Peyer's patch (tissue), 4 donors: ENCODE data around the gene GSX1. TPM values are rescaled to one million over a fixed set of nuclear protein-coding genes. Genes with fewer than 3 reads are reported as not detected.
"Not testable (repeated sequence)": the region's sequence is repeated elsewhere in the genome, so short reads cannot be mapped to it uniquely, and the experiment has no call there.

Experiments used
- DNase-seq, 3 donors: peaks; one replicate each; pipeline ENCODE4 v3.0.0-alpha.2; 2017 to 2019
- H3K27ac ChIP-seq, 4 donors: fragments of 200-600 bp; sonication (generic); one replicate each; pipeline ENCODE4 v1.5.1; 2016 to 2019
- H3K27me3 ChIP-seq, 2 donors: fragments of 200-600 bp; sonication (generic); one replicate each; pipeline ENCODE4 v1.5.1; 2019
- H3K36me3 ChIP-seq, 3 donors: fragments of 200-600 bp; sonication (generic); one replicate each; pipeline ENCODE4 v1.5.1; 2016 to 2019
- H3K4me1 ChIP-seq, 4 donors: fragments of 200-600 bp; sonication (generic); one replicate each; pipeline ENCODE4 v1.5.1; 2016 to 2019
- H3K4me3 ChIP-seq, 4 donors: fragments of 200-600 bp; sonication (generic); 1 replicate in 3 of 4; 2 replicates in 1 of 4; pipeline ENCODE4 v1.5.1; 2016 to 2019; ENCODE audit warnings: mild to moderate bottlenecking in 1 of 4
- H3K9me3 ChIP-seq, 4 donors: fragments of 200-600 bp; sonication (generic); one replicate each; pipeline ENCODE4 v1.5.1; 2016 to 2019; ENCODE audit warnings: mild to moderate bottlenecking in 1 of 4
- CTCF ChIP-seq, 6 experiments: fragments of 450-650 bp in 4 of 6; fragments of 200-600 bp in 2 of 6; sonication (generic) in 1 of 6; IDR thresholded peaks; one replicate each; pipeline ENCODE4 v1.5.1; 2017 to 2019; ENCODE audit warnings: antibody characterized with exemption in 6 of 6, mild to moderate bottlenecking in 3 of 6, moderate library complexity in 1 of 6
- POLR2A ChIP-seq, 2 donors: fragments of 450-650 bp; IDR thresholded peaks; one replicate each; pipeline ENCODE4 v1.5.1; 2017; ENCODE audit warnings: antibody characterized with exemption in 2 of 2, mild to moderate bottlenecking in 2 of 2, moderate library complexity in 2 of 2
- total RNA-seq, 4 donors: library from RNA; depleted of rRNA; stranded (reverse); fragments of >200 nt; gene quantifications; one replicate each; pipeline ENCODE4 v1.1.0, GENCODE V29; 2016

The GSX1 gene
- total RNA-seq, 4 donors from 2014 or later, result not detected

- TF ChIP-seq CTCF (IDR thresholded peaks at IDR 0.05) (no peak), POLR2A (IDR thresholded peaks at IDR 0.05) (no peak)
- H3K27ac ChIP-seq, result no peak overlapping the region
- H3K9me3 ChIP-seq, result no peaks in the 10 kb centered on the region
- H3K4me3 ChIP-seq, result no peak overlapping the region
- no peaks in the 10 kb centered on the region for H3K27me3 ChIP-seq
- H3K4me1 ChIP-seq, result no peaks in the 10 kb centered on the region
- DNase-seq, result no peak
- no peaks in the 10 kb centered on the region for H3K36me3 ChIP-seq
Observed at GRCh38 chr13:27808851-27809550, 16.7 kb downstream of the GSX1 start.

GRCh38 chr13:27810009-27810408 is 17.7 kb downstream of the GSX1 start:
- Histone ChIP-seq H3K4me3 (no peak overlapping the region), H3K27ac (no peak overlapping the region), H3K27me3 (no peaks in the 10 kb centered on the region), H3K9me3 (no peaks in the 10 kb centered on the region), H3K36me3 (no peaks in the 10 kb centered on the region), H3K4me1 (no peaks in the 10 kb centered on the region)
- no peak for DNase-seq
- TF ChIP-seq CTCF (IDR thresholded peaks at IDR 0.05), result no peak
- no peak for TF ChIP-seq POLR2A (IDR thresholded peaks at IDR 0.05)

- H3K27me3 ChIP-seq, result no peaks in the 10 kb centered on the region
- H3K27ac ChIP-seq, result no peak overlapping the region
- DNase-seq, result no peak
- H3K4me3 ChIP-seq, result no peak overlapping the region
- H3K4me1 ChIP-seq, result no peaks in the 10 kb centered on the region
- TF ChIP-seq CTCF (IDR thresholded peaks at IDR 0.05), result no peak
- TF ChIP-seq POLR2A (IDR thresholded peaks at IDR 0.05), result no peak
- no peaks in the 10 kb centered on the region for H3K36me3 ChIP-seq
- H3K9me3 ChIP-seq, result no peaks in the 10 kb centered on the region
Observed at GRCh38 chr13:27810461-27810860, 18.2 kb downstream of the GSX1 start.

- Histone ChIP-seq H3K27me3 (no peaks in the 10 kb centered on the region), H3K9me3 (no peaks in the 10 kb centered on the region)
Observed at GRCh38 chr13:27813826-27814225, 21.5 kb downstream of the GSX1 start.

GRCh38 chr13:27817832-27818231 is 25.5 kb downstream of the GSX1 start:
- not testable (repeated sequence) for H3K4me1 ChIP-seq, DNase-seq, H3K36me3 ChIP-seq, H3K4me3 ChIP-seq, H3K27ac ChIP-seq, H3K27me3 ChIP-seq, H3K9me3 ChIP-seq

More at GRCh38 chr13:27813826-27814225, 21.5 kb downstream of the GSX1 start:
- TF ChIP-seq POLR2A (IDR thresholded peaks at IDR 0.05) (no peak), CTCF (IDR thresholded peaks at IDR 0.05) (no peak)
- Histone ChIP-seq H3K4me3 (no peak overlapping the region), H3K36me3 (no peaks in the 10 kb centered on the region), H3K4me1 (no peaks in the 10 kb centered on the region), H3K27ac (no peak overlapping the region)
- DNase-seq, result no peak

- Histone ChIP-seq H3K4me1 (no peaks in the 10 kb centered on the region), H3K4me3 (no peak overlapping the region), H3K9me3 (no peaks in the 10 kb centered on the region), H3K27ac (no peak overlapping the region), H3K36me3 (no peaks in the 10 kb centered on the region), H3K27me3 (peaks cover 0 to 18% of the 10 kb centered on the region in 2 donors)
- no peak for DNase-seq
- no peak for TF ChIP-seq POLR2A (IDR thresholded peaks at IDR 0.05)
- no peak for TF ChIP-seq CTCF (IDR thresholded peaks at IDR 0.05)
Observed at GRCh38 chr13:27820524-27821482, 28.5 kb downstream of the GSX1 start.
